Sigmoid colon (tissue), 3 donors: ENCODE data around the gene PRKN.

ENCODE experiments used
- CTCF ChIP-seq, 4 experiments: fragments of 450-650 bp in 3 of 4; fragments of 200-600 bp in 1 of 4; IDR thresholded peaks; one replicate each; pipeline ENCODE4 v1.5.1; 2016 to 2019; ENCODE audit warnings: antibody characterized with exemption in 4 of 4, mild to moderate bottlenecking in 3 of 4, moderate library complexity in 2 of 4
- POLR2A ChIP-seq, 2 donors: fragments of 450-650 bp; IDR thresholded peaks; one replicate each; pipeline ENCODE4 v1.6.1; 2016; ENCODE audit warnings: antibody characterized with exemption in 2 of 2, mild to moderate bottlenecking in 2 of 2, moderate library complexity in 2 of 2

- no peak for TF ChIP-seq CTCF (IDR thresholded peaks at IDR 0.05)
- TF ChIP-seq POLR2A (IDR thresholded peaks at IDR 0.05): no peak
These were observed 292.5 kb downstream of the PRKN start for GRCh38 chr6:162435071-162435470.
